IMR-90 (cell line): ENCODE data around the gene PPL.

Experiments used
- MAFK ChIP-seq: IDR thresholded peaks from 2 replicates; pipeline ENCODE4 v1.6.1; 2012; ENCODE audit warnings: low read depth, low read length, improper control_type of control experiment
- TF ChIP-seq, protein P1 (sequence below): conservative IDR thresholded peaks from 2 replicates; pipeline ENCODE4 v1.5.1; 2012; ENCODE audit warnings: mild to moderate bottlenecking, low read depth, low read length, improper control_type of control experiment

GRCh38 chr16:4890686-4891085, 46.3 kb downstream of the PPL start:
- TF ChIP-seq MAFK = no peak
- TF ChIP-seq, protein P1, sequence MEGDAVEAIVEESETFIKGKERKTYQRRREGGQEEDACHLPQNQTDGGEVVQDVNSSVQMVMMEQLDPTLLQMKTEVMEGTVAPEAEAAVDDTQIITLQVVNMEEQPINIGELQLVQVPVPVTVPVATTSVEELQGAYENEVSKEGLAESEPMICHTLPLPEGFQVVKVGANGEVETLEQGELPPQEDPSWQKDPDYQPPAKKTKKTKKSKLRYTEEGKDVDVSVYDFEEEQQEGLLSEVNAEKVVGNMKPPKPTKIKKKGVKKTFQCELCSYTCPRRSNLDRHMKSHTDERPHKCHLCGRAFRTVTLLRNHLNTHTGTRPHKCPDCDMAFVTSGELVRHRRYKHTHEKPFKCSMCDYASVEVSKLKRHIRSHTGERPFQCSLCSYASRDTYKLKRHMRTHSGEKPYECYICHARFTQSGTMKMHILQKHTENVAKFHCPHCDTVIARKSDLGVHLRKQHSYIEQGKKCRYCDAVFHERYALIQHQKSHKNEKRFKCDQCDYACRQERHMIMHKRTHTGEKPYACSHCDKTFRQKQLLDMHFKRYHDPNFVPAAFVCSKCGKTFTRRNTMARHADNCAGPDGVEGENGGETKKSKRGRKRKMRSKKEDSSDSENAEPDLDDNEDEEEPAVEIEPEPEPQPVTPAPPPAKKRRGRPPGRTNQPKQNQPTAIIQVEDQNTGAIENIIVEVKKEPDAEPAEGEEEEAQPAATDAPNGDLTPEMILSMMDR = no peak
